H9 (cell line): ENCODE measurements around the gene PPM1M. TPM values are rescaled to one million over a fixed set of nuclear protein-coding genes. Genes with fewer than 3 reads are reported as not detected.

ENCODE experiments used
- DNase-seq: peaks from one replicate; pipeline ENCODE4 v3.0.0-alpha.2; 2017
- H2AFZ ChIP-seq: one replicate; pipeline ENCODE4 v1.6.1; 2013; ENCODE audit warnings: mild to moderate bottlenecking, low read length, control low read depth, moderate library complexity
- H2AK5ac ChIP-seq: 2 replicates; pipeline ENCODE4 v1.6.1; 2013; ENCODE audit warnings: low read length, control low read depth, mixed read lengths; ENCODE audit not compliant: insufficient read length
- H2BK120ac ChIP-seq: one replicate; pipeline ENCODE4 v1.6.1; 2013; ENCODE audit warnings: low read depth, mild to moderate bottlenecking, low read length, control low read depth, inconsistent platforms; ENCODE audit not compliant: poor library complexity, severe bottlenecking
- H2BK12ac ChIP-seq: 2 replicates; pipeline ENCODE4 v1.6.1; 2013; ENCODE audit warnings: low read length, control low read depth, mixed read lengths, low read depth; ENCODE audit not compliant: insufficient read length
- H2BK15ac ChIP-seq: 2 replicates; pipeline ENCODE4 v1.6.1; 2013; ENCODE audit warnings: low read depth, low read length, control low read depth
- H2BK20ac ChIP-seq: one replicate; pipeline ENCODE4 v1.6.1; 2013; ENCODE audit warnings: low read depth, mild to moderate bottlenecking, low read length, control low read depth, inconsistent platforms; ENCODE audit not compliant: poor library complexity, severe bottlenecking
- H2BK5ac ChIP-seq: 2 replicates; pipeline ENCODE4 v1.6.1; 2013; ENCODE audit warnings: low read length, control low read depth, mixed read lengths; ENCODE audit not compliant: insufficient read length
- H3K14ac ChIP-seq: 2 replicates; pipeline ENCODE4 v1.6.1; 2013; ENCODE audit warnings: low read length, control low read depth; ENCODE audit not compliant: insufficient read depth
- H3K18ac ChIP-seq: 2 replicates; pipeline ENCODE4 v1.6.1; 2013; ENCODE audit warnings: low read depth, mild to moderate bottlenecking, mixed read lengths, low read length, control low read depth; ENCODE audit not compliant: insufficient read length
- H3K23ac ChIP-seq: 2 replicates; pipeline ENCODE4 v1.6.1; 2013; ENCODE audit warnings: low read length, control low read depth, mixed read lengths, low read depth; ENCODE audit not compliant: insufficient read length
- H3K23me2 ChIP-seq: 2 replicates; pipeline ENCODE4 v1.6.1; 2013; ENCODE audit warnings: low read depth, mild to moderate bottlenecking, mixed read lengths, low read length, control low read depth; ENCODE audit not compliant: insufficient read length, poor library complexity, severe bottlenecking
- H3K27ac ChIP-seq: 2 replicates; pipeline ENCODE4 v1.5.1; 2013; ENCODE audit warnings: low read length, control low read depth, mixed read lengths, low read depth; ENCODE audit not compliant: insufficient read length
- H3K27me3 ChIP-seq: 2 replicates; pipeline ENCODE4 v1.6.1; 2013; ENCODE audit warnings: low read length, control low read depth, inconsistent platforms; ENCODE audit not compliant: insufficient read depth
- H3K4ac ChIP-seq: 2 replicates; pipeline ENCODE4 v1.6.1; 2013; ENCODE audit warnings: low read depth, mild to moderate bottlenecking, control low read depth, inconsistent platforms, low read length, moderate library complexity
- H3K4me1 ChIP-seq: 2 replicates; pipeline ENCODE4 v1.6.1; 2013; ENCODE audit warnings: low read length, control low read depth, inconsistent platforms; ENCODE audit not compliant: insufficient read depth
- H3K4me2 ChIP-seq: 2 replicates; pipeline ENCODE4 v1.6.1; 2013; ENCODE audit warnings: low read length, control low read depth, mixed read lengths; ENCODE audit not compliant: insufficient read length, insufficient read depth
- H3K56ac ChIP-seq: 2 replicates; pipeline ENCODE4 v1.6.1; 2013; ENCODE audit warnings: low read depth, mild to moderate bottlenecking, mixed read lengths, low read length, control low read depth; ENCODE audit not compliant: insufficient read length
- H3K79me1 ChIP-seq: 2 replicates; pipeline ENCODE4 v1.6.1; 2013; ENCODE audit warnings: low read depth, mild to moderate bottlenecking, moderate library complexity, low read length, control low read depth, inconsistent platforms; ENCODE audit not compliant: insufficient read depth, poor library complexity, severe bottlenecking
- H3K79me2 ChIP-seq: 2 replicates; pipeline ENCODE4 v1.6.1; 2013; ENCODE audit warnings: low read length, control low read depth, inconsistent platforms; ENCODE audit not compliant: insufficient read depth
- H3K9ac ChIP-seq: 2 replicates; pipeline ENCODE4 v1.6.1; 2013; ENCODE audit warnings: low read length, control low read depth, mixed read lengths; ENCODE audit not compliant: insufficient read length; ENCODE audit errors: extremely low read depth
- H3K9me3 ChIP-seq: one replicate; pipeline ENCODE4 v1.6.1; 2013; ENCODE audit warnings: low read depth, low read length, inconsistent platforms; ENCODE audit not compliant: control insufficient read depth
- H3T11ph ChIP-seq: one replicate; pipeline ENCODE4 v1.6.1; 2013; ENCODE audit warnings: mild to moderate bottlenecking, low read length, control low read depth, inconsistent platforms
- H4K20me1 ChIP-seq: one replicate; pipeline ENCODE4 v1.6.1; 2013; ENCODE audit not compliant: control insufficient read depth, insufficient read length, insufficient read depth
- H4K5ac ChIP-seq: 2 replicates; pipeline ENCODE4 v1.6.1; 2013; ENCODE audit warnings: low read depth, mild to moderate bottlenecking, mixed read lengths, low read length, control low read depth; ENCODE audit not compliant: insufficient read length
- H4K8ac ChIP-seq: replicated peaks from 2 replicates; pipeline ENCODE4 v1.6.1; 2013; ENCODE audit warnings: low read length, control low read depth, mixed read lengths, low read depth; ENCODE audit not compliant: insufficient read length
- H4K91ac ChIP-seq: 2 replicates; pipeline ENCODE4 v1.6.1; 2013; ENCODE audit warnings: low read depth, mild to moderate bottlenecking, moderate library complexity, mixed read lengths, low read length, control low read depth; ENCODE audit not compliant: insufficient read length
- H3K27ac Mint-ChIP-seq, 3 experiments: 2 replicates in 2 of 3; 3 replicates in 1 of 3; pipeline ENCODE4 v1.8.0; 2020 to 2021; ENCODE audit warnings: mixed read lengths in 3 of 3, mild to moderate bottlenecking in 1 of 3, moderate library complexity in 1 of 3
- H3K27me3 Mint-ChIP-seq: 2 replicates; pipeline ENCODE4 v1.8.0; 2021; ENCODE audit warnings: low read depth, mild to moderate bottlenecking, moderate library complexity, mixed read lengths
- H3K36me3 Mint-ChIP-seq, 3 experiments: 2 replicates in 2 of 3; 3 replicates in 1 of 3; pipeline ENCODE4 v1.8.0; 2020 to 2021; ENCODE audit warnings: low read depth in 3 of 3, mixed read lengths in 3 of 3; ENCODE audit not compliant: insufficient read depth in 1 of 3
- H3K4me1 Mint-ChIP-seq, 2 experiments: 2 replicates each; pipeline ENCODE4 v1.8.0; 2020; ENCODE audit warnings: mixed read lengths in 2 of 2
- H3K4me3 Mint-ChIP-seq, 2 experiments: 2 replicates in 1 of 2; 3 replicates in 1 of 2; pipeline ENCODE4 v1.8.0; 2020 to 2021; ENCODE audit warnings: mild to moderate bottlenecking in 2 of 2, mixed read lengths in 2 of 2, moderate library complexity in 1 of 2
- H3K9me3 Mint-ChIP-seq, 2 experiments: 2 replicates in 1 of 2; 3 replicates in 1 of 2; pipeline ENCODE4 v1.8.0; 2020; ENCODE audit warnings: mild to moderate bottlenecking in 2 of 2, mixed read lengths in 2 of 2, moderate library complexity in 1 of 2
- CTCF ChIP-seq: fragments of 200-600 bp; sonication (generic); conservative IDR thresholded peaks from 3 replicates; pipeline ENCODE4 v1.8.0; 2021; ENCODE audit warnings: antibody characterized with exemption, mild to moderate bottlenecking
- WGBS: extraction: QIAGEN DNeasy Blood & Tissue Kit; methylation state at CpG from one replicate; pipeline ENCODE4 v1.1.7; 2013; ENCODE audit warnings: missing lambda C conversion rate, low lambda C conversion rate, mixed read lengths; ENCODE audit not compliant: insufficient read length; ENCODE audit errors: extremely low coverage; 5-methylcytosine and 5-hydroxymethylcytosine counted together
- total RNA-seq: library from RNA; stranded (reverse); gene quantifications from 2 replicates; pipeline ENCODE4 v1.2.1, GENCODE V29; 2021

Gene PPM1M
- total RNA-seq, 1 experiment from 2014 or later: 7.4 TPM

- Mint-ChIP-seq H3K9me3 (peaks cover 0 to 5% of the 10 kb centered on the region in 2 experiments; a peak in 2 of 5 replicates), H3K36me3 (peaks cover 0 to 29% (median 2%) of the 10 kb centered on the region in 3 experiments; a peak in 3 of 7 replicates), H3K4me1 (peaks cover 0 to 10% of the 10 kb centered on the region in 2 experiments; a peak in 3 of 4 replicates), H3K27me3 (peaks cover 46% of the 10 kb centered on the region), H3K4me3 (peak overlapping the region; percentile 62 to 77), H3K27ac (no peak overlapping the region)
- Histone ChIP-seq H3K23me2 (peaks cover 3% of the 10 kb centered on the region), H3K18ac (no peak overlapping the region), H2BK12ac (no peak overlapping the region), H3K4ac (no peak overlapping the region), H2AK5ac (no peak overlapping the region), H3K14ac (no peak overlapping the region; the same call in 1 of the 2 replicates), H3K4me2 (peak overlapping the region; percentile 59), H3T11ph (no peak overlapping the region), H4K8ac (no peak overlapping the region), H4K5ac (no peak overlapping the region), H3K23ac (no peak overlapping the region), H2BK20ac (no peak overlapping the region), H3K27me3 (peaks cover 14% of the 10 kb centered on the region; the same call in 1 of the 2 replicates), H2BK15ac (no peak overlapping the region), H2BK120ac (no peak overlapping the region), H3K4me1 (no peaks in the 10 kb centered on the region), H3K9ac (no peak overlapping the region), H3K56ac (no peak overlapping the region), H3K79me1 (no peaks in the 10 kb centered on the region), H3K27ac (no peak overlapping the region), H3K9me3 (no peaks in the 10 kb centered on the region), H2BK5ac (no peak overlapping the region), H3K79me2 (no peaks in the 10 kb centered on the region), H4K91ac (no peak overlapping the region), H2AFZ (no peak overlapping the region), H4K20me1 (no peaks in the 10 kb centered on the region)
- WGBS: no CpG with 5 or more reads among the region's 8 CpGs
- DNase-seq: no peak
- TF ChIP-seq CTCF: no peak
Observed at GRCh38 chr3:52246264-52246620, 683 bp downstream of the PPM1M start.
